CD14-positive monocyte (primary cell): ENCODE data around the gene RAB40A. TPM values are rescaled to one million over a fixed set of nuclear protein-coding genes. Genes with fewer than 3 reads are reported as not detected.

Experiments used
- DNase-seq, 3 donors: peaks; one replicate each; pipeline ENCODE4 v3.0.0-alpha.2; 2011 to 2022
- H2AFZ ChIP-seq: 2 replicates; pipeline ENCODE4 v1.6.0; 2012; ENCODE audit warnings: mild to moderate bottlenecking, low read depth, low read length, inconsistent platforms; ENCODE audit not compliant: insufficient read depth, poor library complexity, severe bottlenecking
- H3K27ac ChIP-seq, 2 donors: 1 replicate in 1 of 2; 2 replicates in 1 of 2; pipeline ENCODE4 v1.5.1; 2012 to 2013; ENCODE audit warnings: low read length in 2 of 2, control low read depth in 1 of 2, inconsistent platforms in 1 of 2, low read depth in 1 of 2, mild to moderate bottlenecking in 1 of 2
- H3K27me3 ChIP-seq, 2 donors: one replicate each; pipeline versions ENCODE4 v1.6.0 to v1.6.1; 2011 to 2013; ENCODE audit warnings: low read length in 2 of 2; ENCODE audit not compliant: control insufficient read depth in 2 of 2, insufficient read depth in 2 of 2
- H3K36me3 ChIP-seq, 2 donors: replicated peaks in 1 of 2; 1 replicate in 1 of 2; 2 replicates in 1 of 2; pipeline versions ENCODE4 v1.5.1 to v1.6.1; 2012 to 2013; ENCODE audit warnings: low read length in 2 of 2, control low read depth in 1 of 2, inconsistent platforms in 1 of 2, mild to moderate bottlenecking in 1 of 2; ENCODE audit not compliant: insufficient read depth in 2 of 2, control insufficient read depth in 1 of 2
- H3K4me1 ChIP-seq, 2 donors: 1 replicate in 1 of 2; 2 replicates in 1 of 2; pipeline versions ENCODE4 v1.5.1 to v1.6.1; 2012 to 2013; ENCODE audit warnings: low read length in 2 of 2, control low read depth in 1 of 2, inconsistent platforms in 1 of 2, mild to moderate bottlenecking in 1 of 2, moderate library complexity in 1 of 2; ENCODE audit not compliant: insufficient read depth in 2 of 2, control insufficient read depth in 1 of 2
- H3K4me2 ChIP-seq: replicated peaks from 2 replicates; pipeline ENCODE3; 2012; ENCODE audit warnings: low read length, moderate library complexity, mild to moderate bottlenecking; ENCODE audit not compliant: poor library complexity, severe bottlenecking; ENCODE audit errors: extremely low read depth
- H3K4me3 ChIP-seq, 3 experiments: fragments of 200-600 bp in 1 of 3; sonication (generic) in 1 of 3; replicated peaks in 1 of 3; 1 replicate in 2 of 3; 2 replicates in 1 of 3; pipeline ENCODE4 v1.5.1; 2011 to 2013; ENCODE audit warnings: low read length in 3 of 3, mild to moderate bottlenecking in 3 of 3, control low read depth in 2 of 3, low read depth in 2 of 3, inconsistent platforms in 1 of 3, moderate library complexity in 1 of 3
- H3K79me2 ChIP-seq: 2 replicates; pipeline ENCODE4 v1.6.0; 2012; ENCODE audit warnings: mild to moderate bottlenecking, control low read depth, inconsistent platforms, low read length, moderate library complexity; ENCODE audit not compliant: insufficient read depth
- H3K9ac ChIP-seq: 2 replicates; pipeline ENCODE4 v1.6.0; 2017; ENCODE audit warnings: low read length, mild to moderate bottlenecking; ENCODE audit not compliant: insufficient read depth, poor library complexity, severe bottlenecking
- H3K9me3 ChIP-seq, 2 donors: replicated peaks in 1 of 2; 1 replicate in 1 of 2; 2 replicates in 1 of 2; pipeline versions ENCODE4 v1.5.1 to v1.6.1; 2012 to 2013; ENCODE audit warnings: low read length in 2 of 2, control low read depth in 1 of 2; ENCODE audit not compliant: control insufficient read depth in 1 of 2, insufficient read depth in 1 of 2
- H4K20me1 ChIP-seq: 2 replicates; pipeline ENCODE4 v1.6.0; 2012; ENCODE audit warnings: mild to moderate bottlenecking, low read length, control low read depth, moderate library complexity; ENCODE audit not compliant: insufficient read depth
- H3K27ac Mint-ChIP-seq, 7 donors: one replicate each; pipeline ENCODE4 v1.8.0; 2020; ENCODE audit warnings: mild to moderate bottlenecking in 7 of 7, mixed read lengths in 7 of 7, moderate library complexity in 6 of 7, inconsistent platforms in 2 of 7
- H3K27me3 Mint-ChIP-seq, 3 donors: one replicate each; pipeline ENCODE4 v1.8.0; 2021 to 2022; ENCODE audit warnings: low read depth in 3 of 3, mild to moderate bottlenecking in 3 of 3, mixed read lengths in 3 of 3, moderate library complexity in 3 of 3, inconsistent platforms in 1 of 3
- H3K36me3 Mint-ChIP-seq, 2 donors: one replicate each; pipeline ENCODE4 v1.8.0; 2020; ENCODE audit warnings: mixed read lengths in 2 of 2, inconsistent platforms in 1 of 2, mild to moderate bottlenecking in 1 of 2
- H3K4me1 Mint-ChIP-seq: one replicate; pipeline ENCODE4 v1.8.0; 2020; ENCODE audit warnings: mild to moderate bottlenecking, mixed read lengths
- H3K4me3 Mint-ChIP-seq, 2 donors: one replicate each; pipeline ENCODE4 v1.8.0; 2020; ENCODE audit warnings: mild to moderate bottlenecking in 2 of 2, mixed read lengths in 2 of 2, moderate library complexity in 1 of 2
- H3K9me3 Mint-ChIP-seq, 7 donors: one replicate each; pipeline ENCODE4 v1.8.0; 2020 to 2022; ENCODE audit warnings: mixed read lengths in 7 of 7, mild to moderate bottlenecking in 6 of 7, moderate library complexity in 6 of 7, inconsistent platforms in 2 of 7
- CTCF ChIP-seq: fragments of 200-600 bp; IDR thresholded peaks from one replicate; pipeline ENCODE4 v1.8.0; 2022; ENCODE audit warnings: antibody characterized with exemption, mild to moderate bottlenecking
- WGBS: methylation state at CpG from one replicate; pipeline ENCODE4 v1.1.5; 2013; ENCODE audit warnings: missing lambda C conversion rate; ENCODE audit not compliant: insufficient coverage; 5-methylcytosine and 5-hydroxymethylcytosine counted together
- intact Hi-C, 2 donors: fragments of 100-400 bp; cut with micrococcal nuclease; formaldehyde crosslinking; loops; one replicate each; pipeline versions ENCODE4 v1.15.0 to v1.15.1; 2023
- polyA plus RNA-seq, 3 donors: library from polyadenylated mRNA; depleted of rRNA in 1 of 3; unstranded in 2 of 3; stranded (reverse) in 1 of 3; fragments of 300-500 nt in 2 of 3; fragments of >200 nt in 1 of 3; fragmentation: Illumina TruSeq in 2 of 3; gene quantifications; 1 replicate in 2 of 3; 2 replicates in 1 of 3; pipeline ENCODE4 v1.2.3, GENCODE V29; 2012 to 2021

RAB40A gene
- polyA plus RNA-seq, 3 donors: not detected

DNA sequence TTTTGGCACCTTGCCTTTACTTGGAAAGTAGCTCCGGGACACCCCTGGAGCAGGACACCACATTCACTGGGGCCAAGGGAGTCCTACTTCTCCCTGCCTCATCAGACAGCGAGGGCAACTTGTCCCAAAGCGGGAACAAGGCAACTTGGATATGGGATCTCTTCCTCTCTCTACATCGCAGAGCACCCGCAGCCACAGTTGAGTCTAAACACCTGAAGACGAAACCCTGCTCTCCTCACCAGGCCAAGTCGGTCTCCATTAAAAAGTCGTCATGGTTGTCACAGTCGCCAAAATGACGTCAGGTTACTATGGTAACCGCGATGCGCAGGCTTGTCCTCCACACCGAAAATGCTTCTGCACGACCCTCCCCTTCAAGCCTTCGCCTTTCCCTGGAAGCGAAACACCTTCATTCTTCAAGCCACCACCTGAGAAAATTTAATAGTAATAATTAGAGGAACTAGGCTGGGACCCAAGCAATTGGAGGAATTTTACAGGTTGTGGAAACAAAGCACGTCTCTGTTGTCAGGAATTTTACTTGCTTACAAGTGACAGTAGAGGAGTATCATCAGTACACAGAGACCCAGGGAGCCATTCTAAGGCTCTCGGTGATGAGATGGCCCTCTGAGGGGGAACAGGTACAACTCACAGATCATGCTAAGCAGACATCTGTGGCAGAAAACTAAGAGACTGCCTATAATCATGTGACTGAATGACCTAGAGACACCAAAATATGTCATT, 35.6 kb upstream of the RAB40A start:
- H2AFZ ChIP-seq: peak overlapping the region; percentile 71
- no peaks in the 10 kb centered on the region for H3K36me3 ChIP-seq
- peak overlapping the region; percentile 50 to 65 (median 61) for H3K4me3 ChIP-seq
- Mint-ChIP-seq H3K9me3 (no peaks in the 10 kb centered on the region), H3K27ac (peak overlapping the region; percentile 7 to 89 (median 77)), H3K36me3 (no peaks in the 10 kb centered on the region), H3K4me1 (peaks cover 12% of the 10 kb centered on the region), H3K4me3 (peak overlapping the region; percentile 81 to 94), H3K27me3 (peaks cover 0 to 9% (median 4%) of the 10 kb centered on the region in 3 donors)
- no peak for TF ChIP-seq CTCF
- intact Hi-C loops: no loop called here
- DNase-seq: peak; percentile 26 to 55 (median 33)
- peak overlapping the region in 1 of 2 donors; percentile 12 for H3K27ac ChIP-seq
- no peaks in the 10 kb centered on the region for H4K20me1 ChIP-seq
- 0% methylated on average over 3 of the region's 19 CpGs for WGBS
- H3K4me2 ChIP-seq: peak overlapping the region; percentile 61
- H3K9me3 ChIP-seq: no peaks in the 10 kb centered on the region
- no peaks in the 10 kb centered on the region for H3K79me2 ChIP-seq
- peaks cover 0 to 6% of the 10 kb centered on the region in 2 donors for H3K27me3 ChIP-seq
- peaks cover 0 to 8% of the 10 kb centered on the region in 2 donors for H3K4me1 ChIP-seq
- peak overlapping the region; percentile 15 for H3K9ac ChIP-seq

DNA sequence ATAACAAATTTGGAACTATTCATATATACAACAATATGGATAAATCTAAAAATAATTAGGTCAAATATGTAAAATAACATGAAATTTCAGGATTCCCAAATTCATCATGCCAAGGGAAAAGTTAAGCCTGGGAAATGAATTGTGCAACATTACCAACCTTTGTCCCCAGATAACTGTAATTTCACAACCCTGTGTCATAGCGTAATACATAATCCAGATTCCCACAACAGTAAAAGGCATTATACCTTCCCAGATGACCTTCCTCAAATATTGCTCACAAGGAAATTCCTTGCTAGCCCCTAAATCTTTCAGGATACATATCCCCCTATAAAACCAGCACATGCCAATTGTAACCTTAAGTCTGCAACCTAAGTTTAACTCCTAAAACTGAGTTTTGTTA, 32.9 kb upstream of the RAB40A start:
- no peak overlapping the region for H2AFZ ChIP-seq
- no peaks in the 10 kb centered on the region for H3K79me2 ChIP-seq
- H3K27me3 ChIP-seq: peaks cover 0 to 6% of the 10 kb centered on the region in 2 donors
- no CpG with 5 or more reads among the region's 1 CpG for WGBS
- intact Hi-C loops: no loop called here
- peaks cover 0 to 11% (median 4%) of the 10 kb centered on the region in 3 donors for H3K27me3 Mint-ChIP-seq
- no peak overlapping the region for H3K9ac ChIP-seq
- H3K36me3 ChIP-seq: no peaks in the 10 kb centered on the region
- H3K4me1 Mint-ChIP-seq: peaks cover 12% of the 10 kb centered on the region
- H3K9me3 Mint-ChIP-seq: no peaks in the 10 kb centered on the region
- no peak overlapping the region for H3K27ac Mint-ChIP-seq
- H3K36me3 Mint-ChIP-seq: no peaks in the 10 kb centered on the region
- H3K4me2 ChIP-seq: no peak overlapping the region
- no peak overlapping the region for H3K4me3 Mint-ChIP-seq
- H3K4me1 ChIP-seq: peaks cover 0 to 8% of the 10 kb centered on the region in 2 donors
- H4K20me1 ChIP-seq: no peaks in the 10 kb centered on the region
- H3K9me3 ChIP-seq: no peaks in the 10 kb centered on the region
- no peak overlapping the region for H3K4me3 ChIP-seq
- no peak overlapping the region for H3K27ac ChIP-seq
- no peak for TF ChIP-seq CTCF
- DNase-seq: no peak
